HEK293 (cell line): ENCODE measurements around the gene SYS1.

Experiments used
- ZNF292 ChIP-seq: fragments of 450-650 bp; formaldehyde crosslinking; IDR thresholded peaks from 2 replicates; pipeline ENCODE4 v1.5.1; 2016; ENCODE audit warnings: low read depth, missing biosample characterization, missing genetic modification characterization, borderline replicate concordance
- ZNF423 ChIP-seq: fragments of 450-650 bp; formaldehyde crosslinking; IDR thresholded peaks from 2 replicates; pipeline ENCODE4 v1.5.1; 2016; ENCODE audit warnings: missing biosample characterization, missing genetic modification characterization
- ZNF426 ChIP-seq: fragments of 450-650 bp; formaldehyde crosslinking; IDR thresholded peaks from 2 replicates; pipeline ENCODE4 v1.5.1; 2017; ENCODE audit warnings: missing biosample characterization, missing genetic modification characterization, mild to moderate bottlenecking, inconsistent platforms, moderate library complexity
- ZSCAN4 ChIP-seq: fragments of 450-650 bp; formaldehyde crosslinking; IDR thresholded peaks from 2 replicates; pipeline ENCODE4 v1.5.1; 2017; ENCODE audit warnings: missing biosample characterization, missing genetic modification characterization

GRCh38 chr20:45339084-45339483, 23.9 kb upstream of the SYS1 start:
- TF ChIP-seq ZNF426 (tag by site-specific recombination) = no peak
- no peak for TF ChIP-seq ZSCAN4
- TF ChIP-seq ZNF292 (tag by site-specific recombination) = no peak
- TF ChIP-seq ZNF423 = no peak
